GM12874 (cell line): Measurements from ENCODE around the gene RNF144A.

ENCODE experiments used
- CTCF ChIP-seq: IDR thresholded peaks from 2 replicates; pipeline ENCODE4 v1.5.1; 2011; ENCODE audit warnings: low read depth, mild to moderate bottlenecking, control low read depth, low read length, moderate library complexity; ENCODE audit not compliant: insufficient read depth

RNF144A gene

GRCh38 chr2:6924101-6924923 is 7.1 kb downstream of the RNF144A start:
- TF ChIP-seq CTCF, result no peak

- TF ChIP-seq CTCF, result no peak
These were observed 7.8 kb downstream of the RNF144A start for GRCh38 chr2:6924924-6925409.

- TF ChIP-seq CTCF, result no peak
These were observed 9.0 kb downstream of the RNF144A start for GRCh38 chr2:6926071-6926732.

GRCh38 chr2:6927186-6927585 is 10.0 kb downstream of the RNF144A start:
- TF ChIP-seq CTCF, result no peak

GRCh38 chr2:6927753-6928152 is 10.5 kb downstream of the RNF144A start:
- no peak for TF ChIP-seq CTCF

GRCh38 chr2:6928452-6928851 is 11.2 kb downstream of the RNF144A start:
- no peak for TF ChIP-seq CTCF

GRCh38 chr2:6929196-6929819 is 12.1 kb downstream of the RNF144A start:
- TF ChIP-seq CTCF, result no peak
